ENCODE measurements around the gene ADCYAP1. TPM values are rescaled to one million over a fixed set of nuclear protein-coding genes. Genes with fewer than 3 reads are reported as not detected.

The ADCYAP1 gene
- polyA plus RNA-seq, 1 experiment = not detected

- Histone ChIP-seq H3K9me3 (ENCODE audit: control insufficient read depth, insufficient read depth, low read length) (no peaks in the 10 kb centered on the region), H3K27me3 (ENCODE audit: control insufficient read depth, insufficient read depth, low read length) (no peaks in the 10 kb centered on the region), H3K4me3 (ENCODE audit: low read depth, low read length) (no peak overlapping the region), H3K27ac (ENCODE audit: low read depth, low read length) (no peak overlapping the region)
- no peak for DNase-seq (ENCODE audit: low read depth, low spot score)
- TF ChIP-seq CTCF (IDR thresholded peaks at IDR 0.05; ENCODE audit: low read depth, low read length) = no peak
- ChIA-PET CTCF (no interaction called here), POLR2A (no interaction called here)
Measured at GRCh38 chr18:934518-935133, 30.0 kb downstream of the ADCYAP1 start.

GRCh38 chr18:936941-937340 lies 32.3 kb downstream of the ADCYAP1 start:
- no peak for TF ChIP-seq CTCF (IDR thresholded peaks at IDR 0.05; ENCODE audit: low read depth, low read length)
- Histone ChIP-seq H3K9me3 (ENCODE audit: control insufficient read depth, insufficient read depth, low read length) (no peaks in the 10 kb centered on the region), H3K27ac (ENCODE audit: low read depth, low read length) (no peak overlapping the region), H3K27me3 (ENCODE audit: control insufficient read depth, insufficient read depth, low read length) (no peaks in the 10 kb centered on the region), H3K4me3 (ENCODE audit: low read depth, low read length) (no peak overlapping the region)
- POLR2A ChIA-PET = no interaction called here
- CTCF ChIA-PET = no interaction called here
- no peak for DNase-seq (ENCODE audit: low read depth, low spot score)

- Histone ChIP-seq H3K27me3 (ENCODE audit: control insufficient read depth, insufficient read depth, low read length) (no peaks in the 10 kb centered on the region), H3K4me3 (ENCODE audit: low read depth, low read length) (no peak overlapping the region), H3K27ac (ENCODE audit: low read depth, low read length) (no peak overlapping the region), H3K9me3 (ENCODE audit: control insufficient read depth, insufficient read depth, low read length) (no peaks in the 10 kb centered on the region)
- ChIA-PET CTCF (no interaction called here), POLR2A (no interaction called here)
- DNase-seq (ENCODE audit: low read depth, low spot score) = no peak
- no peak for TF ChIP-seq CTCF (IDR thresholded peaks at IDR 0.05; ENCODE audit: low read depth, low read length)
Measured at GRCh38 chr18:939166-939565, 34.5 kb downstream of the ADCYAP1 start.

GRCh38 chr18:939958-940357 lies 35.3 kb downstream of the ADCYAP1 start:
- Histone ChIP-seq H3K27ac (ENCODE audit: low read depth, low read length) (no peak overlapping the region), H3K27me3 (ENCODE audit: control insufficient read depth, insufficient read depth, low read length) (no peaks in the 10 kb centered on the region), H3K4me3 (ENCODE audit: low read depth, low read length) (no peak overlapping the region), H3K9me3 (ENCODE audit: control insufficient read depth, insufficient read depth, low read length) (no peaks in the 10 kb centered on the region)
- ChIA-PET CTCF (no interaction called here), POLR2A (no interaction called here)
- no peak for TF ChIP-seq CTCF (IDR thresholded peaks at IDR 0.05; ENCODE audit: low read depth, low read length)
- no peak for DNase-seq (ENCODE audit: low read depth, low spot score)

- Histone ChIP-seq H3K27ac (ENCODE audit: low read depth, low read length) (no peak overlapping the region), H3K4me3 (ENCODE audit: low read depth, low read length) (no peak overlapping the region), H3K9me3 (ENCODE audit: control insufficient read depth, insufficient read depth, low read length) (no peaks in the 10 kb centered on the region), H3K27me3 (ENCODE audit: control insufficient read depth, insufficient read depth, low read length) (no peaks in the 10 kb centered on the region)
- no peak for TF ChIP-seq CTCF (IDR thresholded peaks at IDR 0.05; ENCODE audit: low read depth, low read length)
- POLR2A ChIA-PET = no interaction called here
- CTCF ChIA-PET = no interaction called here
- DNase-seq (ENCODE audit: low read depth, low spot score) = no peak
Measured at GRCh38 chr18:941331-941730, 36.7 kb downstream of the ADCYAP1 start.
